Measurements from ENCODE around the gene FAM240A. TPM values are rescaled to one million over a fixed set of nuclear protein-coding genes. Genes with fewer than 3 reads are reported as not detected.

The FAM240A gene
- polyA plus RNA-seq, 1 donor = 0.26 TPM

DNA sequence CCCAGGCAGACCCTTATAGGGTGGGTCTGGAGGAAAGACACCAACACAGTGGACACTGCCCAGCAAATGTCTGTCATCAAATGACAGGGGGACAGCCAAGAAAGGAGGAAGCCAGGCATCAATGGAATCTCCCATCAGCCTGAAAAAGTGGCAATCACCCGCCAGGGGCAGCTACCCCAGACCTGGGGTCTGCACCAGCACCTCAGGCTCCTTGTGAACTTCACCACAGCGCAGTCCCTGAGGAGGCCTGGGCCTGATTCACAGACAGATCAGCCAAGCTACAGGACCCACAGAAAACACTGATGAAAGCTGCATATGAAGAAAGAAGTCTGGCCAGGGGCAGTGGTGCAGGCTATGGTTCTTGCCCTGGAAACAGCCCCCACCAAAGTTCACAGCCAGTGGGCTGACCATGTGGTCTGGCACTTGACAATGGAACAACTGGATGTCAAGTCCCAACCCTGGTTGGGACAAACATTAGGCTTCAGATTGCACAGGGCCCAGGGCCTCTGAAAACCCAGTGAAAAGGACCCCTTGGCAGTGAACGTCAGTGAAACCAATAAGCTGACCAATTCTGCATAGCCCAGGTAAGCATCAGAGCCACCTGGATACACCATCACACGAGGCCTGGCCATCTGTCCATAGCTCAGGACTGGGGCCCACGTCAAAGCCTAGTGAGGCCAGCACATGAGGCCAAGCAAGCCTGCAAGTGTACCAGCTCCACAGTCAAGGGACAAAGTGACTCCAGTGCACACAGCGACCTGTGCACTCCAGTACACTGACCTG lies 52.1 kb downstream of the FAM240A start:
- no peak for DNase-seq

- no peak for DNase-seq
Measured at GRCh38 chr3:46664971-46665762, 52.8 kb downstream of the FAM240A start.

- no peak for DNase-seq
Measured at GRCh38 chr3:46665763-46666452, 53.6 kb downstream of the FAM240A start.

DNA sequence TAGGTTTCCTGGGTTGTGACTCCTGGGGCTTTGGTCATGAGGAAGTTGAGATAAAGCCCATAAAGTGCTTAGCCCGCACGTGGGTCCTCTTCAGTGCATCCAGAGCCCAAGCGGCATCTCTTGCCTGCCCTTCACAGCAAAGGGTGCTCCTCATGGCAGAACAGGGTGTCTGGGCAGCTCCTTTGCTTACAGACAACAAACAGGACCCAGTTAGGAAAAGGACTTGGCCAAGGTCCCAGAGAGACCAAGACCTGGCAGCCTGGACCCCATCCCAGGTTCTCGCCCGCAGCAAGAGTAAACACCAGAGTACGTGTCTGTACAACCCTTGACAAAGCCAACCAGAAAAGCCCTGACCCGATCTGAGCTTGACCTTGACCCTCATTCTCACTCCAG lies 54.1 kb downstream of the FAM240A start:
- DNase-seq = no peak

GRCh38 chr3:46667061-46667621 lies 54.8 kb downstream of the FAM240A start:
- DNase-seq = no peak

- DNase-seq = no peak
Measured at GRCh38 chr3:46667657-46668056, 55.3 kb downstream of the FAM240A start.

- DNase-seq = no peak
Measured at GRCh38 chr3:46668116-46668515, 55.8 kb downstream of the FAM240A start.

DNA sequence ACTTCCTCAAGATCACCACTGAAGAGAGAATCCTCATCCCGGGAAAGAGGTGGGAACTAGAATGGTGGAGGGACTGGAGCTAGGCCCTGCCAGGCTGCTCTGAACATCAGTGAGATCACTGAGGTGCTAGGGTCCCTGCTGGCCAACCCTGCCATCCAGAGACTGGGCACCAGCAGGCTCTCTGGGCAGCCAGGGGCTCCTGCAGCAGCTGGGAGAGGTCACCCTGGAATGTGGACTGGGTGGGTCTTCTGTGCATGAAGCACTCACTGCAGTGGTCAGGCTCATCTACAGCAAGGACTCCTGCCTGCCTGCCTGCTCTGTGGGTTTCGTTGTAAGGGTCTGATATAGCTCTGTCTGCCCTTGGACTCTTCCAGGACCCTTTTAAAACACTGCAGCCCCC lies 56.3 kb downstream of the FAM240A start:
- DNase-seq = no peak

DNA sequence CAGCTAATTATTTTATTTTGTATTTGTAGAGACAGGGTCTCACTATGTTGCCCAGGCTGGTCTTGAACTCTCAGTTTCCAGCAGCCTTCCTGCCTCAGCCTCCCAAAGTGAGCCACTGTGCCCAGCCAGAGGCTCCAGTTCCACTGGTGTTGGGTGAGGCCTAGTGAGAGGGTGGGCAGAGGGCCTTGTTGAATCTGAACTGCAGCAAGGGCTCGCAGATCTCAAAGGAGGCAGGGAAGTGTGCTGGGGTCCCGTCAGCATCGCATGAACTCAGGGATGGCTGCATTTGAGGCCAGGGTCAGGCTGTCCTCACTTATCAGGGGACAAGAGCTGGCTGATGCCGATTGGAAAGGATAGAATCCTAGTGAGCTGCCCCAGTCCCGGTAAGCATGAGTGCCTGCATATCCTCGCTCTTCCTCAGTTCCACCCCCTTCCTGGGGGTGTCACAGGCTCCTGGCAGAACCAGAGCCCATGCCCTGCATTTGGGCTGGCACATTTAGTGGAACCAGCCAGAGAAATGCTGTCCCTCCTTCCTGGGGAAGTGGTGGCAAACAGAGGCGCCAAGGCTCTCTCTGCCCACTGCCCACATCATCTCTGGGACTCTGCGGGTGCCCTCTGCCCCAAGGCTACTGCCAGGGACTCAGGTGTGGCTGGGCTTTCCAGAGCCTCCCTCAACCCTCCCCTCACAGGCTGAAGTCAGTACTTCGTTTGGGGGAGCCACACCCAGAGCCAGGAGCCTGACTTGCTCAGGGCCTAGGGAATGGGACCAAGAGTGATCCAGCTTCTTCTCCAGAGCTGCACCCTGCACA lies 57.1 kb downstream of the FAM240A start:
- DNase-seq = no peak

GRCh38 chr3:46670000-46670890 lies 57.9 kb downstream of the FAM240A start:
- DNase-seq = no peak

- no peak for DNase-seq
Measured at GRCh38 chr3:46670891-46671427, 58.6 kb downstream of the FAM240A start.

DNA sequence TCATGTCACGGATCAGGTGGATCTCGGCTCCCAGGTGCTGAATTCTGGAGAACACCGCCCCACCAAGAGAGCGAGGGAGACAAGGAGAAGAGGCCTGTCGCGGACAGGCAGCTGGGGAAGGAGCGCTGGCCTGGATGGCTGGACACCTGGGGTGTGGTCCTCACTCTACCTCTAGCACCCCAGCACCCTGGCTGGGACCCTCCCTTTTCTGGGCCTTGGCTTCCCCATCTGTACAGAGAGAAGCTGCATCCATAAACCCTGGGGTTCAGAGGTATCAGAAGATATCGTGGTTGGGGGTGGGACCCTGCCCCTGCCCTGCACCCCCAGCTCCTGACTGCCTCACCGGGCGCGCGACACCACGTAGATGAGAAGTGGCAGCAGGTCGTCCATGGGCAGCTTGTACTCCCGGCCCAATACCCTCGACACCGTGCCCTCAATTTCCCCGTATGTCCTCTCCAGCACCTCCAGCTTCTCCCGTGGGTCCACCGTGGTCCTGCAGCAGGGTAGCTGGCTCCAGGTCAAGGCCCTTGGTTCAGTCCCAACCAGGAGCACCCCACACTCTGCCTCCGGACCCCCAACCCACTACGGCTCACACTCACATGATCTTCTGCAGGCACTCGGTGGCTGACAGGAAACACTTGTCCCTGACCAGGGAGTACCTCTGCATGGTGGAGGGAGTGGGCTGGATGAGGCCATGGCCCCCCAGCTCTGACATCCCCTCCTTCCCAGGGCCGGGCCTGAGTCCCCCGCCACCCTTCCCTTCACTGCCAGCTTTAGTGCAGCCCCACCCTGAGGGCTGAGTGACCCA lies 59.4 kb downstream of the FAM240A start:
- no peak for DNase-seq

- no peak for DNase-seq
Measured at GRCh38 chr3:46672349-46672695, 60.0 kb downstream of the FAM240A start.

GRCh38 chr3:46673151-46674030 lies 61.1 kb downstream of the FAM240A start:
- DNase-seq = no peak

DNA sequence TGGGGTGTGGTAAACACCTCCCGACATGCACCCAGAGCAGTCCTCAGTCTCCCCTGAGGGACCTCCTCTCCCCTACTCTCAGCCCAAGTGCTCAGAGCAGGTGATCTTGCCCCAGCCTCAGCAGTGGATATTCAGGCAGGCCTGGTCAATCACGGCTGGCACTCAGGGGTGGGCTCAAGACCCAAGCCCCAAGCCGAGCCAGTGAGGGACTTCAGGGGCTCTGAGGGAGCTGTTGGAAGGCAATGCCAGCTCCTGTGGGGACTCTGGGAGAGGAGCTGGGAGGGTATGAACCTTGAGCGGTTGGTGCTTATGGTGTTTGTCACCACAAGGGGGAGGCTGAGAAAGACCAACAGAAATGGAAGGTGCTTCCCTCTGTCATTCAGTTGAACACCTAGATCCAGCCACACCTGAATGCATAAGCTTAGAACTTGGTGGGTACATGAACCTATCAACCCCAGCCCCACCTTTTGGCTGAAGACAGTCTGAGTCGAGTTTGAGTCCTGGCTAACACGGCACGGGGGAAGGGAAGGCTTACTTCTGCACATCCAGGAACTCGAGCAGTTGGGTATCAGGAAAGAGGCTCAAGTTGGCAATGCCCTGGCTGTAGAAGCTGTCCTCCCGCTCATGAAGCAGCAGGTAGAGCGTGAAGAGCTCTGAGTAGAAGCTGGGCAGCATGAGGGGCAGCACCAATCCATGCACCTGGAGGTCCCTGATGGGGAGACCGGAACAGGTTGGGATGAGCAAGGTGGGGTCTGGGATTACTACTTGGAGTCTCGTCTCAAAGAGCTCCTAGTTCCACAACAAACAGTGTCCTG lies 61.9 kb downstream of the FAM240A start:
- no peak for DNase-seq

DNA sequence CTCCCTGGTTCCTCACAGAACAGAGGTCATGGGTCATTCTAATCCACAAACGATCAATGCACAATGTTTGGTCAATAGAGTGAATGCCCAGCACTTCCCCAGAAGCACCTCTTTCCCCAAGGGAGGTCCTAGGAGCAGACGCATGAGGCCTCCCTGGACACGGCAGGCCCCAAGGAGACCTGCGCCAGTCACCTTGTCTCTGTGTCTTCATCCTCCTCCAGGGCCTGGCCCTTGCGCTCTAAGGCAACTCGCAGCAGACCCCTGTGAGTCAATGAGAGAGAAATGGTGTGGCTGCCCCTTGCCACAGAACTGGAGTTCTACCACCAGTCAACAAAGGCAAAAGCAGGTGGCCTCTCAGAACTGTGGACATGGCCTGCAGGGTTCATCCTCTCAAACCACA lies 63.1 kb downstream of the FAM240A start:
- DNase-seq = no peak
